Skeletal muscle tissue (tissue), 4 donors: ENCODE results near the gene SMIM36. TPM values are rescaled to one million over a fixed set of nuclear protein-coding genes. Genes with fewer than 3 reads are reported as not detected.
"Not testable (repeated sequence)": the region's sequence is repeated elsewhere in the genome, so short reads cannot be mapped to it uniquely, and the experiment has no call there.

Experiments used
- H3K27ac ChIP-seq: one replicate; pipeline ENCODE4 v1.7.0; 2013; ENCODE audit warnings: mild to moderate bottlenecking, low read depth, low read length, inconsistent platforms
- H3K27me3 ChIP-seq, 3 donors: one replicate each; pipeline ENCODE4 v1.7.0; 2013; ENCODE audit warnings: low read length in 3 of 3; ENCODE audit not compliant: control insufficient read depth in 3 of 3, insufficient read depth in 3 of 3
- H3K36me3 ChIP-seq, 3 donors: one replicate each; pipeline ENCODE4 v1.7.0; 2013; ENCODE audit warnings: low read length in 3 of 3; ENCODE audit not compliant: control insufficient read depth in 3 of 3, insufficient read depth in 3 of 3
- H3K4me1 ChIP-seq, 3 donors: one replicate each; pipeline ENCODE4 v1.7.0; 2013; ENCODE audit warnings: low read length in 3 of 3, mild to moderate bottlenecking in 3 of 3; ENCODE audit not compliant: control insufficient read depth in 3 of 3, insufficient read depth in 3 of 3
- H3K4me3 ChIP-seq, 3 donors: one replicate each; pipeline ENCODE4 v1.7.0; 2013; ENCODE audit warnings: low read length in 3 of 3
- H3K9ac ChIP-seq, 3 donors: one replicate each; pipeline ENCODE4 v1.7.0; 2013; ENCODE audit warnings: low read length in 3 of 3, mild to moderate bottlenecking in 3 of 3, moderate library complexity in 2 of 3, low read depth in 1 of 3
- H3K9me3 ChIP-seq, 3 donors: one replicate each; pipeline ENCODE4 v1.7.0; 2013; ENCODE audit warnings: low read length in 3 of 3; ENCODE audit not compliant: control insufficient read depth in 3 of 3
- total RNA-seq: library from RNA; depleted of rRNA; stranded (reverse); fragments of >200 nt; gene quantifications from one replicate; pipeline ENCODE4 v1.2.3, GENCODE V29; 2014
- donor health status: Osteomylitis.

The SMIM36 gene
- total RNA-seq, 1 donor from 2014 or later: not detected

DNA sequence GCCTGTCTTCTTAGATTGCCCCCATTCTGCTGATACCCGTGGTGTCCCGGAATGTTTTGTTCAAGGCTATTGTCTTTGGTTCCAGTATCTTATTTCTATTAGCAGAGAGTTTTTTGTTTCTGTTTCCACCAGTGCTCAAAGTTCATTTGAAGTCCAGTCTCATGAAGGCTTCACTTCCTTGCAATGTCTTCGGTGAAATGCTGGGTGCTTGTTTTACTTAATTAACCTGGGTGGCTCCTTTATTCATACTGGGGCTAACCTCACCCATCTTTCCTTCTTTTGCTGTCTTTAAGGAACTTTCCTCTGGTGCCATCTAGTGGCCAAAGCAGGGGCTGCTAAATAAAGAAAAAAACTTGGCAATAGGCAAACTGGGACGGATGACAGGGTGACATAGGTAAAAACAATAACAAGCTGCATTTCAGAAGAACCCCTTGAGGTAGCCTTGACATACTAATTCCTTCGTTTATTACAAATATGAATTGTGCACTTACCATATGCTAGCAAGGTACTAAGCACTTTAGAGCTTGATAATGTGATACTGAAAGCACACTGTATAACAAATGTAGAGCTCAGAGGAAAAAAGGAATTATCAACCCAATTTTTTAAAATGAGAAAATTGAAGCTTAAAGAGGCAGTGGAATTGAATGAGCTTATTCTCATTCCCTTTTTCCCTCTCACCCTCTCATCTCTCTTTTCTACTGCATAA lies 2.8 kb upstream of the SMIM36 start:
- H3K27ac ChIP-seq: no peak overlapping the region

DNA sequence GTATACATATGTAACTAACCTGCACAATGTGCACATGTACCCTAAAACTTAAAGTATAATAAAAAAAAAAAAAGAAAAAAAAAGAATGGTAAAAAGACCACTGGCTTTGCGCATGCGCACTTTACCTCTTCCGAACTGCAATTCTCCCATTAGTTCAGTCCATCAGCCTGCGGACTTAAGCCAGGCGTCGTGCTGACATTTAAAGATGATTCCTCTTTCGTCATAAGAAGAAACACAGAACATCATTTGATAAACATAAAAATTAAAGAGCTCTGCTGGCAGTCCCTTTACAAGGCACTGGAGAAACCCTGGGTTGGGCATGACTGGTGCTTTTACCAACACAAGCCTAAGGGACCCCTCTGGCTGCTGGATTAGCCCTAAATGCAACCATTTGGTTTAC lies 3.6 kb downstream of the SMIM36 start:
- not testable (repeated sequence) for H3K36me3 ChIP-seq, H3K9me3 ChIP-seq, H3K27me3 ChIP-seq, H3K4me3 ChIP-seq, H3K9ac ChIP-seq, H3K27ac ChIP-seq, H3K4me1 ChIP-seq

More for the DNA sequence above, 2.8 kb upstream of the SMIM36 start:
- H3K9ac ChIP-seq: no peak overlapping the region
- H3K4me3 ChIP-seq: peak overlapping the region in 2 of 3 donors; percentile 23 to 30
- H3K27me3 ChIP-seq: no peaks in the 10 kb centered on the region
- H3K9me3 ChIP-seq: no peaks in the 10 kb centered on the region
- no peaks in the 10 kb centered on the region for H3K36me3 ChIP-seq
- H3K4me1 ChIP-seq: no peaks in the 10 kb centered on the region

DNA sequence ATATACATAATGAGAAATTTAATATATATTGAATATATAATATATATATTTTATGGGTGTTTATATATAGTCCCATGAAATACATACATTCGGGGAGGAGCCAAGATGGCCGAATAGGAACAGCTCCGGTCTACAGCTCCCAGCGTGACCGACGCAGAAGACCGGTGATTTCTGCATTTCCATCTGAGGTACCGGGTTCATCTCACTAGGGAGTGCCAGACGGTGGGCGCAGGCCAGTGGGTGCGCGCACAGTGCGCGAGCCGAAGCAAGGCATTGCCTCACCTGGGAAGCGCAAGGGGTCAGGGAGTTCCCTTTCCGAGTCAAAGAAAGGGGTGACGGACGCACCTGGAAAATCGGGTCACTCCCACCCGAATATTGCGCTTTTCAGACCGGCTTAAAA lies 9.6 kb downstream of the SMIM36 start:
- not testable (repeated sequence) for H3K4me3 ChIP-seq, H3K9me3 ChIP-seq, H3K9ac ChIP-seq, H3K27ac ChIP-seq, H3K36me3 ChIP-seq, H3K27me3 ChIP-seq, H3K4me1 ChIP-seq

- Histone ChIP-seq H3K9me3 (no peaks in the 10 kb centered on the region), H3K36me3 (no peaks in the 10 kb centered on the region), H3K27ac (no peak overlapping the region), H3K4me3 (no peak overlapping the region), H3K9ac (no peak overlapping the region), H3K27me3 (no peaks in the 10 kb centered on the region), H3K4me1 (peaks cover 0 to 3% (median 0%) of the 10 kb centered on the region in 3 donors)
Measured at GRCh38 chr17:55500103-55500502, 11.1 kb downstream of the SMIM36 start.

DNA sequence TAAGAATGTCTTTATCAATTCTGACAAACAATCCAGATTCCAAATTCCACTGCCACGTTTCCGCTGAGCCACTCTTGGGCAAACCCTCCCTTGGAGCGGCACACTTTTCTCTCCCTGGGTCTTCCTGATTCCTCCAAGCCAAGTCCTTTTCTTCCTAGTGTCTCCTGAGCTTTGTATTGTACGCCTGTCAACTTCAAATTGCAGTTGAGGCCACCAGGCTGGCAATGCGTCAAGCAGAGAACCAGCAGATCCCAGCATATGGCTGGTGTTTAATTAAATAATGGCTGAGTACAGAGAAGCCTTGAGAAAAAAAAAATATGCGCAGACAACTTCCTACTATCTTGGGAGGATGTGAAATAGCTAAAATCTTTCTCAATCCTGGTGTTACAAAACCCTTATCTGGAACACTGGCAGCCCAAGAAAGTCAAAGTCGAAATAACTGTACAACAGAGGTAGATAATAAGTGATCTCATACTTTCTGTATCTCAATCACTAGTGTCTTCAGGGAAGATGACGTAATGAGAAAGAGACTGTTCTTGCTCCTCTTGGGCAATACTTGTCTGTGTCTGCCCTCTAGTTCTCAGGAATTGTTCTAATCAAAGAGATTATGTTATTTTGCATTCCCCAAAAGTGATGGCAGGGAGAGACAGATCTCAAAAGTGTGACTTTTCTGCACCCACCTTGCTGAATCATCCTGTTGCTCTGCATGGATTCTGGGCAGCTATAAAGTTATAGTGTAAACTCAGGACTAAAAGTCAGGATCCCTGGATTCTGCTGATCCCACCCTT lies 15.0 kb downstream of the SMIM36 start:
- H3K27me3 ChIP-seq: peaks cover 0 to 3% (median 0%) of the 10 kb centered on the region in 3 donors
- H3K27ac ChIP-seq: no peak overlapping the region
- no peak overlapping the region for H3K4me3 ChIP-seq
- no peaks in the 10 kb centered on the region for H3K9me3 ChIP-seq
- peaks cover 0 to 3% (median 0%) of the 10 kb centered on the region in 3 donors for H3K4me1 ChIP-seq
- H3K9ac ChIP-seq: no peak overlapping the region
- no peaks in the 10 kb centered on the region for H3K36me3 ChIP-seq

- H3K36me3 ChIP-seq: no peaks in the 10 kb centered on the region
- no peak overlapping the region for H3K9ac ChIP-seq
- H3K27me3 ChIP-seq: peaks cover 0 to 3% (median 0%) of the 10 kb centered on the region in 3 donors
- no peak overlapping the region for H3K27ac ChIP-seq
- H3K9me3 ChIP-seq: no peaks in the 10 kb centered on the region
- H3K4me3 ChIP-seq: no peak overlapping the region
- peaks cover 0 to 2% (median 0%) of the 10 kb centered on the region in 3 donors for H3K4me1 ChIP-seq
Measured at GRCh38 chr17:55495239-55495638, 16.0 kb downstream of the SMIM36 start.

GRCh38 chr17:55492781-55493341 lies 18.4 kb downstream of the SMIM36 start:
- no peaks in the 10 kb centered on the region for H3K4me1 ChIP-seq

GRCh38 chr17:55490376-55490775 lies 20.9 kb downstream of the SMIM36 start:
- H3K27ac ChIP-seq: no peak overlapping the region
- no peak overlapping the region for H3K9ac ChIP-seq
- H3K4me3 ChIP-seq: no peak overlapping the region
- no peaks in the 10 kb centered on the region for H3K9me3 ChIP-seq
- H3K36me3 ChIP-seq: no peaks in the 10 kb centered on the region
- H3K27me3 ChIP-seq: peaks cover 0 to 3% (median 3%) of the 10 kb centered on the region in 3 donors
- no peaks in the 10 kb centered on the region for H3K4me1 ChIP-seq

More at GRCh38 chr17:55492781-55493341, 18.4 kb downstream of the SMIM36 start:
- H3K36me3 ChIP-seq: no peaks in the 10 kb centered on the region
- H3K27me3 ChIP-seq: peaks cover 0 to 3% (median 1%) of the 10 kb centered on the region in 3 donors
- no peak overlapping the region for H3K9ac ChIP-seq
- no peak overlapping the region for H3K27ac ChIP-seq
- no peak overlapping the region for H3K4me3 ChIP-seq
- H3K9me3 ChIP-seq: no peaks in the 10 kb centered on the region

GRCh38 chr17:55487695-55488432 lies 23.4 kb downstream of the SMIM36 start:
- no peaks in the 10 kb centered on the region for H3K36me3 ChIP-seq
- H3K27me3 ChIP-seq: peaks cover 0 to 3% (median 2%) of the 10 kb centered on the region in 3 donors
- H3K9me3 ChIP-seq: no peaks in the 10 kb centered on the region
- H3K9ac ChIP-seq: no peak overlapping the region
- no peaks in the 10 kb centered on the region for H3K4me1 ChIP-seq
- no peak overlapping the region for H3K27ac ChIP-seq
- no peak overlapping the region for H3K4me3 ChIP-seq
